ENCODE measurements around the gene CPNE2.
"Not testable (repeated sequence)": the region's sequence is repeated elsewhere in the genome, so short reads cannot be mapped to it uniquely, and the experiment has no call there.

CPNE2 gene

DNA sequence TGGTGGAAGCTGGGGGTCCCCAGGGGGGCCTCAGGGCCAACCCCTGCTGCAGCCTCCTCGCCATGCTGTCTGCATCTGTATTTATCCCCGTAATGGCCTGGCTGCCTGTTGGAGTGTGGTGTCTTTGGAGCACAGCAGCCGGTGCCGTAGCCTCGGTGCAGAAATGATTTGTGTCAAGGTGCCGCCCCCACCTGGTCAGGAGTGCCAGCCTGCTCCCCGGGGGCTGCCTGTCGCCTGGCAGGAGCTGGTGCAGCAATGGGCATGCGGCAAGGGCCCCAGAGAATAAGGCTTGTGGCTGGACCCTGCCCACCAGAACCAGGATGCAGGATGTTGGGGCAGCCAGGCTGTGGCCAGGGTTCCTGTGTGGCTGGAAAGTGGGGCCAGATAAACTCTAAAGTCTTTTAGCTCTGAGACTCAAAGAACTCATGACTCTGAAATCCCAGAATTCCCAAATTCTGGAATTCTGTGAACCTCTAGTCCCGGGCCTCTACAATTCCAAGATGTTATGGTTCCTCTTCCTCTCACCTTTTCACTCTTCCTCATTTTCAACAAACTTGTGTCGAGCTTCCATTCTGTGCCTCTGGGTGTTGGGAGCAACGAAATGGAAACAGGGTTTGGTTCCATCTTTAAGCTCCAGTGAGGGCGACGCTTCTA is 5.9 kb downstream of the CPNE2 start:
- DNase-seq (ENCODE audit: low spot score) = no peak

DNA sequence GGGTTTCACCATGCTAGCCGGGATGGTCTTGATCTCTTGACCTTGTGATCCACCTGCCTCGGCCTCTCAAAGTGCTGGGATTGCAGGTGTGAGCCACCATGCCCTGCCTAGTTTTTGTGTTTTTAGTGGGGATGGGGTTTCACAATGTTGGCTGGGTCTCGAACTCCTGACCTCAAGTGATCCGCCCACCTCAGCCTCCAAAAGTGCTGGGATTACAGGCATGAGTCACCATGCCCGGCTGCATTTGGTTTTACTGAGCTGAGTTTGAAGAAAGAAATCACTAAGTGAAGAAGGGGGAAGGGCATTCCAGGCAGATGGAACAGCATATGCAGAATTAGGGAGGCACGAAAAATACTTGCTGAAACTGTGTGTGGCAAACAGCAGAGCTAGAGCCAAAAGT is 7.6 kb downstream of the CPNE2 start:
- DNase-seq (ENCODE audit: low spot score) = not testable (repeated sequence)

DNA sequence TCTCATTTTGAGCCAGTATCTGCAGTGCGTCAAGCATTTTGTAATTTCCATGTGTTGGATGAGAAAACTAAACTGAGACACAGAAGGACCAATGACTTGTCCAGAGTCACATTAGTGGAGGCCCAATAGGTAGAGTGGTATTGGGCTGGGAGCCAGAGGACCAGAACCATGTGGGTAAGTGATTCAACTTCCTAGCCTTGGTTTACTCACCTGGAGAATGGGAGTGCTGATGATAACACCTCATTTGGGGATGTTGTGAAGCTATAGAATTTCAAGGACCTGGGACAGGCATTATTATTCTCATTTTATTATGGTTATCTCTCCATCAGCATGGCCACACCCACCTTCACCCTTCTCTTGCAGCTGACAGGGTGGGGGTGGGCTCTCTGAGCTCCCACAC is 8.1 kb downstream of the CPNE2 start:
- DNase-seq (ENCODE audit: low spot score) = no peak

DNA sequence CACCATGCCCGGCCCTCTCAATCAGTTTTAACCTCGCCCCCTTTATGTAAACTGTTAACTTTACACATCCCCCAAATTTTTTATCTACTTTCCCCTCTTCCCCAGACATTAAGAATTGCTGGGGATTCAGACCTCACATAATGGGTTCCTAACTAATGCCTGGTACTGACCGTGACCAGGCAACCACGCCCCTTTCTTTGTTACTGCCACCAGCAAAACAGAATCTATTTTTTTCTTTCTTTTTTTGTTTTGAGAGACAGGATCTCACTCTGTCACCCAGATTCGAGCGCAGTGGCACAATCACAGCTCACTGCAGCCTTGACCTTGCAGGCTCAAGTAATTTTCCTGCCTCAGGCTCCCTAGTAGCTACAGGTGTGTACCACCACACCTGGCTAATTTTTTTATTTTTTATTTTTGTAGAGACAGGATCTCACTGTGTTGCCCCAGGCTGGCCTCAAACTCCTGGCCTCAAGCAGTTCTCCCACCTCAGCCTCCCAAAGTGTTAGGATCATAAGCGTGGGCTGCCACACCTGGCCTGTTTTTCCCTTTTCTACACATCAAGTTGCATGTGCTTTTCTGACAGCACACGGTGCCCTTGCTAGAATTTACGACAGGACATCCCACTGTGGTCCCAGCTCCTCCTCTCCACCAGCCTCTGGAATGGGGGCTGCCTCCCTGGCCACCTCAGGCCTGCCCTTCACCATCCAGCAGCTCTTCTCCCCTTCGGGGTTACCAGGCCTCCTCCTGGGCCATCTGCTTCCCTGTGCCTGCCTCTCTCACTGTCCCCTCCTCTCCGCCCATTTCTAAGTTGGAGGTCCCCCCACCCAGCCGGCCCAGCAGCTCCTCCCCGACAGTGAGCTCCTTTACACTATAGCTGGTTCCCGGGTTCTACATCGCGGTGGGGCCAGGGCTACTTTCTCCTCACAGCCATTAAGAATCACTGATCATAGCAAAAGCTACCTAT is 10.8 kb downstream of the CPNE2 start:
- no peak for DNase-seq (ENCODE audit: low spot score)

DNA sequence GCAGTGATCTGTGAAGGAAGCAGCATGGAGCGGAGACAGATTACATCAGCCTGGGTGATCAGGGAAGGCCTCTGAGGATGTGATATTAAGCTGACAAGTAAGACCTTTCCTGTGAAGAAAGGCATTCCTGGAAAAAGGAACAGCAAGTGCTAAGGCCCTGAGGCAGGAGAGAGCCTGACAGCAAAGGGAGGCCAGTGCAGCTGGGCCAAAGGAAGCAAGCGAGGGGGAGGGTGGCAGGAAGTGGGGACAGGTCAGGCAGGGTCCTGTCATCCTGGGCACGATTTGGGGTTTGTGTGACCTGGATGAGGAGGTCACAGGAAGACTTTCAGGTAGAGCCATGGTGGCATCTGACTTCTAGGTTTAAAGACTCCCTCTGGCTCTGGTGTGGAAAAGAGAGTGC is 12.3 kb downstream of the CPNE2 start:
- DNase-seq (ENCODE audit: low spot score) = no peak

DNA sequence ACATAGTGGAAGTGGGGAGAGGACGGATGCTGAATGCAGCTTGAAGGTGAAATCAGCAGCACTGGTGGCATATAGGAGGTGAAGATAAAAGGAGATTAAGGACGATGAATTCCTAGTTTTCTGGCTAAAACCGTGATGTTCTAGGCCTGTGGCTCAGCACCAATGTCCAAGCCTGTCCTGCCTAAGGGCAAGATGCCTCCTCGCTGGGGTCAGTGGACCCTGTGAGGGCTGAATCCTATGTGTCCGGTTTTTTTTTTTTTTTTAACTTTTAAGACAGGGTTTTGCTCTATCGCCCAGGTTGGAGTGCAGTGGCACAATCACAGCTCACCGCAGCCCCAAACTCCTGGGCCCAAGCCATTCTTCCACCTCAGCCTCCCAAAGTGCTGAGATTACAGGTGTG is 12.8 kb downstream of the CPNE2 start:
- no peak for DNase-seq (ENCODE audit: low spot score)

DNA sequence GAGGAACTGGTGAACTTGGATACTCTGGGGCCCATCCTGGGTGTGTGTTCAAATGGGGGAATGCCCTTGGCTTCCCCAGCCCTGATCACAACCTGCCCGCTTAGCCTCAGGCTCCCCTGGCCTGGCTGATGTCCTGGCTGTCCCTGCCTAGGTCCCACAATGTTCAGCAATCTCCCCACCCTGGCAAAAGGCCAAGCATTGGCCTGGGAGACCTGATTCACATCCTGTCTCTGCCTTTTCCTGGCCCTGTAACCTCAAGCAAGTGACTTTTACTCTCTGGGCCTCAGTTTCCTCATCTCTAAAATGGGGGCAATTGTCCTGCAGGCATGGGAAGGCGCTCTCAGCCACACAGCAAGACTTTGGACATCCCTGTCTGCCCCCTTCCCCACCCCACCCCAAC is 14.4 kb downstream of the CPNE2 start:
- no peak for DNase-seq (ENCODE audit: low spot score)

DNA sequence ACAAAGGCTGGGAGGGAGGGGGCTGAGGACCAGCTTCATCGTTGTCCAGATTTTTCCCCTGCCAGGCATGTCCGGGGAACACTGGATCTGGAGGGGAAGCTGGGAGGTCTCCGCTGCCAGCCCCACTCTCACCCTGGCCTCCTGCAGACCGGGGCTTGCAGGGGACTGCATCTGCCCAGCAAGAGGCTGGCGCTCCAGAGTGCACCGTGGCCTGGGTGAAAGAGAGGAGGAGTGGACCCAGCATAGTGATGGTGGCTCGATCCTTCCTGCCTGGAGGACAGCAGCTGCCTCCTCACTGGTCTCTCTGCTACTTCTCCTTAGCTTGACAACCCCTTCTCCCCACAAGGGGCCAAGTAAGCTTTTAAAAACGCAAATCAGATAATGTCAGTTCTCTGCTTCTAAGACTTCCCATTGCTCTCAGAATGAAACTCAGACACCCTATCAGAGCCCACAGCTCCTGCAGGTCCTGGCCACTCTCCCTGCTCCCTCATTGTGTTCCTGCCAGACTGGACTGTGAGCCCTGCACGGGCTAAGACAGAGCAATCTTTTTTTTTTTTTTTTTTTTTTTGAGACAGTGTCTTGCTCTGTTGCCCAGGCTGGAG is 15.0 kb downstream of the CPNE2 start:
- DNase-seq (ENCODE audit: low spot score) = no peak

DNA sequence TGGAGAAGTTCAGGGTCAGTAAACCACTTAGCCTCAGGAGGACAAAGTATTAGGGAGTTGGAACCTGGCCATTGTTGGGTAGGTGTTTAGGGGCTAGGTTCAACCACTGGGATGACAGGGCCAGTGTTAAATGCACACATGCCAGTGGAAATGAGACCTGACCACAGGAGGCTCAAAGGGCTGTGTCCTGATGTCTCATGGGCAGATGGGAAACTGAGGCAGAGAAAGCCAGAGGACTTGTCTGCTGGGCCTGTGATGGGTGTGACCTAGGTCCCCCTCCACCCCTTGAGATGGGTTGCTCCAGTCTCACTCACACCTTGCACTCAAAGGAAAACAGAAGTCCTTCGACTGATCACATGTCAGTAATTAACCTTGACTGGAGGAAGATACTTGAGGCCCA is 16.0 kb downstream of the CPNE2 start:
- DNase-seq (ENCODE audit: low spot score) = no peak

DNA sequence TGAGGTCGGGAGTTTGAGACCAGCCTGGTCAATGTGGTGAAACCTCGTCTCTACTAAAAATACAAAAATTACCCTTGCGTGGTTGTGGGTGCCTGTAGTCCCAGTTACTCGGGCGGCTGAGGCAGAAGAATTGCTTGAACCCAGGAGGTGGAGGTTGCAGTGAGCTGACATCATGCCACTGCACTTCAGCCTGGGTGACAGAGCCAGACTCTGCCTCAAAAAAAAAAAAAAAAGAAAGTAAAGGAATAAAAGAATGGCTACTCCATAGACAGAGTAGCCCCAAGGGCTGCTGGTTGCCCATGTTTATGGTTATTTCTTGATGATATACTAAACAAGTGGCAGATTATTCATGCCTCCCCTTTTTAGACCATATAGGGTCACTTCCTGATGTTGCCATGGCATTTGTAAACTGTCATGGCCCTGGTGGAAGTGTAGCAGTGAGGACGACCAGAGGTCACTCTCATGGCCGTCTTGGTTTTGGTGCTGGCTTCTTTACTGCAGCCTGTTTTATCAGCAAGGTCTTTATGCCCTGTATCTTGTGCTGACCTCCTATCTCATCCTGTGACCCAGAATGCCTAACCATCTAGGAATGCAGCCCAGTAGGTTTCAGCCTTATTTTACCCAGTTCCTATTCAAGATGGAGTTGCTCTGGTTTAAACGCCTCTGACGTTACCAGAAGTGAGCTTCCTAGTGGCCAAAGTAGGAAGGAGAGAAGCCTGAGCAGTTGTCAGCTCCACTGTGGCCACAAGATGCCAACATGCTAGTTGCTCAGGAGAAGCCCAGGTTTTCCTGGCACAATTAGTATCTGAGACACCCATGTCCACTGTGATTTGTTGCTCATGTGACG is 17.1 kb downstream of the CPNE2 start:
- not testable (repeated sequence) for DNase-seq (ENCODE audit: low spot score)

DNA sequence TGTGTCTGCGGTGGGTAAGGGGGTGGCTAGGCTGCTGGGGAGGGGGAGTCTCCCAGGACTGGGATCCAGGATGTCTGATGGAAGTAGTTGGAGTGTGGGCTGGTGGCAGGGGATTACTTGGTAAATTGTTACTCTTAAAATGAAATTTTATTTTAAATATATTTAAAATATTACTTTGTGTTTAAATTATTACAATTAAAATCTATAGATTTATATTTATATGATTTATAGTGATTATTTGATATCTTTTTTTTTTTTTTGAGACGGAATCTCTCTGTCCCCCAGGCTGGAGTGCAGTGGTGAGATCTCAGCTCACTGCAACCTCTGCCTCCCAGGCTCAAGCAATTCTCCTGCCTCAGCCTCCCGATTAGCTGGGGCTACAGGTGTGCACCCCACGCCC is 18.6 kb downstream of the CPNE2 start:
- no peak for DNase-seq (ENCODE audit: low spot score)

DNA sequence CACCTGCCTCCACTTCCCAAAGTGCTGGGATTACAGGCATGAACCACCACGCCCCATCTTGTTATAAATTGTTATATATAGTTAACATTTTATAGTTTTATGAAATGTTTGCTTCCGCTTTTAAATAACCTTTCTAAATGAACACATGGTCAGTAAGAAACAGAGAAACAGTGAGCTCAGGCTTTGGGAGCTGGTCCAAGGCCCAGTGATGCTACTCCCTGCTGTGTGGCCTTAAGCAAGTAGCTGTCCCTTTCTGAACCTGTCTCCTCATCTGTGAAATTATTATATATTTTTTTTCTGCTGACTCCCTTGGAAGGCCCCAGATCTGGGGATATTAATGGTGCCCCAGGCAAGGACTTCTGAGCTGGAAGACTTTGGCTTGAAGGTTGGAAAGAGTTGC is 19.0 kb downstream of the CPNE2 start:
- no peak for DNase-seq (ENCODE audit: low spot score)

DNA sequence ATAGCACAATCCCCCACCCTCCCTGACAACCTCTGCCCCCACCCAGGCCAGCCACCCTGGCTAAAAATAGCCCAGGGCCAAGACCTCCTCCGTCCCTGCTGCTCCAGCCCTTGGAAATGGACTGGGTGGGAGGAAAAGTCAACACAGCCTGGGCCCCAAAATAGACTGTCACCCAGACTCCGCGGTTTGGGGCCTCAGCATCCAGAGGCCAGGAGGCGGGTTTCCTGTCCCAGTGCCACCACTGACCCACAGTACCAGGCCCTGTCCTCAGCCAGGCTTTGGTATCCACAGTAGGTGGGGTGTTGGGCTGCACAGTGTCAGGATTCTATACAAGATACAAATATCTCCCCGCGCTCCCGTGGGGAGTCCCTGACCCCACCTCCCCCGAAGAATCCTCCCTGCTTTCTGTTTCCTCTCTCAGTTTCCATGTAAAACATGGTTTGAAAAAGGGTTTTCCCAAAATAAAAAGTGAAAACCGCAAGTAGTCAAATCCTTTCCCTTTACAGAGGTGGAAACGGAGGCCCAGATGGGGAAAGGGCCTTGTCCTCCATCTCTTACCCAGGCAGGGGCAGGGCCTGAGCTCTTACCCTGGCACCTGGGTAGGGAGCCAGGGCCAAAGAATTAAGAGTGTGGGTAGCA is 20.1 kb downstream of the CPNE2 start:
- no peak for DNase-seq (ENCODE audit: low spot score)

DNA sequence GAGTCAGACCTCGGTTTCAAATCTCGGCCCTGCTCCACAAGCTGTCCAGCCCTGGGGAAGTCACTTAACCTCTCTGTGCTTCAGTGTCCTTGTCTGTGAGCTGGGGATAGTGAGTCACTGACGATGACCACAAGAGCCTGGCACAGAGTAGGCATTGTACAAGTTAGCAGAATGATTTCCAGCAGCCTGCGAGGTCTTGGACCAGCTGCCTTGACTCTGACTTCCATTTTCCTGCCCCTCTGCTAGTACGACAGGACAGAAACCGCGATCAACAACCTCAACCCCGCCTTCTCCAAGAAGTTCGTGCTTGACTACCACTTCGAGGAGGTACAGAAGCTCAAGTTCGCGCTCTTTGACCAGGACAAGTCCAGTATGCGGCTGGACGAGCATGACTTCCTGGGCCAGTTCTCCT is 20.7 kb downstream of the CPNE2 start:
- no peak for DNase-seq (ENCODE audit: low spot score)

DNA sequence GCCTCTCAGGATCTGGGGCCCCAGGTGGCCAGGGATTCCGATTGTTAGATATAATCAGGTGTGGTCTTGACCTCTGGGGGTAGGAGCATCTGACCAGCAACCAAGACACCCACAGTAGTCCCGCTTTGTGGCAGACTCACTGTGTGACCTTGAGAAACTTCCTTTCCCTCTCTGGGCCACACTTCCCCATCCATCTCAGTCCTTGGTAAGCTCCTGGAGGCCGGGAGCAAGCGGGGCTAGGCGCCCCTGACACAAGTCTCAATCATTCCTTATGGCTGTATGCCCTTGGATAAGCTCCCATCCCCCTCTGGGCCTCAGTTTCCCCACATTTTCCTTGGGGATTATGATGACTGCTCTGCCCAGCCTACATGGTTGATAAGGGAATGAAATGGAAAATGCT is 21.3 kb downstream of the CPNE2 start:
- DNase-seq (ENCODE audit: low spot score) = no peak

DNA sequence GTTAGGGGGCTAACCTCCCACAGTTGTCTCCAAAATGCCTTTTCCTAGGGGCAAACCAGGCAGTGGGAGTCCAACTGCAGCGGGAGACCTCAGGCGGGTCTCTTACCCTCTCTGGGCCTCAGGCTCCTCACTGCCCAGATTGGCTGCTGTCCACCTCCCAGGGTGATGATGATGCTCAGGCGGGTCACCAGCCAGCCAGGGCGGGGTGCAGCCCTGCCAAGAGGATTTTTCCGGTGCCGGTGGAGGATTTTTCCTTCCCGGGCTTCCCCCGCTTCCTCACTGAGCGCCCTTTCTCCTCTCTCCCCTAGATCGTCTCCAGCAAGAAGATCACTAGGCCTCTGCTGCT is 22.8 kb downstream of the CPNE2 start:
- DNase-seq (ENCODE audit: low spot score) = no peak

DNA sequence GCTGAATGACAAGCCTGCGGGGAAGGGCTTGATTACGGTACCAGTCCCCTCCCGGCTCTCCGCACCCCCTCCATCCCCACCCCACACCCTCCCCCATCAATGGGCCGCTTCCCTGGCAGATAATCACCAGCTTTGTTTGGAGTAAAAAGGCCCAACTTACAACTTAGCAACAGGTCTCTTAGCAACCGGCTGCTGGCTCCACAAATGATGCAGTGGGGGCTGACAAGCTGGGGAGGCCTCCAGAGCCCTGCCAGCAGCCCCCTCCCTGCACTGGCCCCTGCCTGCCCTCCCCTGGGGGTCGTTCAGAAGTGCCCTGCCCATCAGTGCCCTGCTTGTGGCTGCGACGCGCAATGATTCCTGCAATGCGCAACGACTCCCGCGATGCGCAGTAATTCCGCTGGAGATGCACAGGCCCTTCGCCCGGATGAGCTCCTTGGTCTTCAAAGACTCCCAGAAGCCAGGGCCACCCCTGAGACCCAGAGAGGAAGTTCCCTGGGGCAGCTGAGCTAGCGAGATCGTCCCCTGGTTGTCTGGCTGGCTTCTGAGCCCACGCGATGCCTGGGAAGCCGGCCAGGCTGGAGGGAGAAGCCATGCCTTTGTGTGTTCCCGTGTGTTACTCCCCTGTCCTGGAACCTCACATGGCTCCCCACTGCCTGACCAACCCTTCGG is 23.3 kb downstream of the CPNE2 start:
- no peak for DNase-seq (ENCODE audit: low spot score)

DNA sequence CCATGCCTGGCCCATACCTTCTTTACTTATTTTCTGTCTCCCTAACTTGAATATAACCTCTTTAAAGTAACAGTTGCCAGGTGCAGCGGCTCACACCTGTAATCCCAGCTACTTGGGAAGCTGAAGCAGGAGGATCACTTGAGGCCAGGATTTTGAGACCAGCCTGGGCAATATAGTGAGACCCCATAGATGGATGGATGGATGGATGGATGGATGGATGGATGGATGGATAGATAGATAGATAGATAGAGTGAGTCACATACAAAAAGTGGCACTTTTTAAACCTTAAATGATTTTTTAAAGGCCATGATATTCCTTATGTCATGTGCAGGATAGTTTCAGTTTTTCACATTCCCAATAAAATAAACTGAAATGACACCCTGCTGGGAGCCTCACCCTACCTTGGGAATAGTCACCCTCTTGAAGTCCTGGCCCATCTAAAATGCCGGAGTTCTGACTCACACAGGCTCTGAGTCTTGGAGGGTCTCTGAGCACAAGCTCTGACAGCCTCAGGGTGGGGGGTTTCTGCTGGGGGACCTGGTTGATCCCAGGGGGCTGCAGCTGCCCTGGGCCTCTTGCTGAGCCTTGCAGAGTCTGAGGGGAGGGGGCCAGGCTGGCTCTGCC is 26.2 kb downstream of the CPNE2 start:
- no peak for DNase-seq (ENCODE audit: low spot score)

DNA sequence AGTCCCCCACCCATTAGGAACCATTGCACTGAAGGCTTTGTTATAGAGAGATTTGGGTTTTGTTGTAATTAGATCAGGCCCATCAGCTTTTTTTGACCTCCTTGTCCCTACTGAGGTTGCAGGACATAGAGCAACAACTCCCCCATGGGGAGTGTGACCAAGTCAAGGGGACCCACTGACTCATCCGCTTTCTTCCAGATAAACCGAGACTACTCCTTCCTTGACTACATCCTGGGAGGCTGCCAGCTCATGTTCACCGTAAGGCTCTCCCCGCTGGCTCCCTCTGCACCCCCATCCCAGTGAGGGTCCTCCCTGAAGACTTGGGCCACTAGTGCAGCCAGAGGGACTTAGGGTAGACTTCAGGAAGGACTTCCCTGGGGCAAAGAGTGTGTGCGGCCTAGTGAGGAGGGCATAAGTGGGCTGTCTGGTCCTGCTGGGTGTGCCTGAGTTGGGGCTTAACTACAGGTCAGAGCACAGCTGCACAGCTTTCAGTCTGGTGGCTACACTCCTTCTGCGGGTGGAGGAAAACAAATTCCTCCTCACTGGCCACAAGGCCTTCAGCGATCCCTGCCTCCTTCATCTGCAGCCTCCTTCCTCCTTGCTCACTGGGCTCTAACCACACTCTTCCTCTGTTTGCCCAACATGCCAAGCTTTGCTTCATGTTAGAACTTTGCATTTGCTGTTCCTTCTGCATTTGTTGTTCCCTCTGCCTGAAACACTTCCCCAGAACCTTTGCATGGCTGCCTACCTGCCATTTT is 31.0 kb downstream of the CPNE2 start:
- no peak for DNase-seq (ENCODE audit: low spot score)

Measured in HuH-7.5 (cell line).